GM18907 (cell line): ENCODE measurements around the gene C9orf57.
"Not testable (repeated sequence)": the region's sequence is repeated elsewhere in the genome, so short reads cannot be mapped to it uniquely, and the experiment has no call there.

Source experiments
- ATAC-seq: cut with Tn5 transposase; IDR thresholded peaks from one replicate; pipeline ENCODE4 v1.9.1; 2021; ENCODE audit warnings: mild to moderate bottlenecking, moderate library complexity; ENCODE audit not compliant: unreplicated experiment

The C9orf57 gene, protein sequence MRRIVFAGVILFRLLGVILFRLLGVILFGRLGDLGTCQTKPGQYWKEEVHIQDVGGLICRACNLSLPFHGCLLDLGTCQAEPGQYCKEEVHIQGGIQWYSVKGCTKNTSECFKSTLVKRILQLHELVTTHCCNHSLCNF

DNA sequence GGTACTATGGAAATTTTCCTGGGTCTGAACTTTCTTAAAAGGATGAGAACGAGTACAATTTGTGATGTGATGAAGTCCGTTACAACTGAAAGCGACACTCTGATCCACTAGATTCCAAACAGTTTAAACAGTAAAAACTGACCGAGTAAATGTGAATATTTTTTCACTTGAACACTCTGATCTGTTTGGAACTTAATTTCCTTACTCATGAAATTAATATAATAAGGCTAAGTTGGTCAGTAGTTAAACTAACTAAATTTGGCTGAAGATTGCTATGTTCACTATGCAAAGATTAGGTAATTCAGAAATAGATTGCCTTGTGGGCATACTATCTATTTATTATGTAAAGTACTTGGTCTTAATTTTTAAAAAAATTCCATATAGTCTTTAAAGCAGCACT, at the start of gene C9orf57:
TSS of gene C9orf57 (minus strand) at position 101 of the 400 bp plus-strand sequence. CDS start 1,282 bp downstream, outside the sequence.
- no peak for ATAC-seq

DNA sequence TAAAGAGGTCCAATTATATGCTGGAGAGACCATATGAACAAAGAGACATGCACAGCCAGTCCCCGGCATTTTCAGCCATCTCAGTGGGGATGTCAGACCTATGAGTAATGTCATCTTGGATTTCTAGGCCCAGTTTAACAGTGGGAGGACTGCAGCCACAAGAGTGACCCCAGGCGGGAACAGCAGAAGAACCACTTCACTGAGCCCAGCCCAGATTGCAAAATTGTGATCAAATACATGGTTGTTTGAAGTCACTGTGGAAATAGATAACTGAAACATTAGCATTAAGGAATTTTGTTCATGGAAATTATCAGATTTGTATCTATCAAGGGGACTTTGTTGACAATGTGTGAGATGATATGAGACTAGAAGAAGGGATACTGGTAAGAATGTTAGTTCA, 42.1 kb upstream of the C9orf57 start:
- no peak for ATAC-seq

DNA sequence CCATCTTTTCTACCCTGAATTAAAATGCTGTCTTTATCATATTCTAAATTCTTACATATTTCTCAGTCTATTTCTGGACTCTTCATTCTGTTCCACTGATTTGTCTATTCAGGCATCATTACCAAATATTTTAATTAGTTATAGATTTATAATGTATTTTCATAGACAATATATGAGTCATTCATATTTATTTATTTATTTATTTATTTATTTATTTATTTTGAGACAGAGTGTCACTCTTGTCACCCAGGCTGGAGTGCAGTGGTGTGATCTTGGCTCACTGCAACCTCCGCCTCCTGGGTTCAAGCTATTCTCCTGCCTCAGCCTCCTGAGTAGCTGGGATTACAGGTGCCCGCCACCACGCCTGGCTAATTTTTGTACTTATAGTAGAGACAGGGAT, 35.1 kb upstream of the C9orf57 start:
- ATAC-seq, result not testable (repeated sequence)

DNA sequence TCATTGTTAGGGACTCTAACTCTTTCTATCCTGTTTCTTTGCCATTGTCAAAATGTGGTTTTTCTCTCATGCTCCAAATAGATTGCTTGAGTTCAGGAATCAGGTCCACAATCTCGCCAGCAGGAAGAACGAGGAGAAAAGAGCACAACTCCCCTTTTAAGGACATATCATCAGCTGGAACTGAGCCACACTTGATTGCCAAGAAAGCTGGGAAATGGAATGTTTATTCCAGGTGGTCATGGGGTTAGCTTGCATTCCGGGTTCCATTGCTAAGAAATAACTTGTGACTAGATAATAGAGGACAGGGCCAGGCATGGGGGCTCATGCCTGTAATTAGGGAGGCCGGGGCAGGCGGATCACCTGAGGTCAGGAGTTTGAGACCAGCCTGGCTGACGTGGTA, 32.4 kb upstream of the C9orf57 start:
- ATAC-seq, result no peak

DNA sequence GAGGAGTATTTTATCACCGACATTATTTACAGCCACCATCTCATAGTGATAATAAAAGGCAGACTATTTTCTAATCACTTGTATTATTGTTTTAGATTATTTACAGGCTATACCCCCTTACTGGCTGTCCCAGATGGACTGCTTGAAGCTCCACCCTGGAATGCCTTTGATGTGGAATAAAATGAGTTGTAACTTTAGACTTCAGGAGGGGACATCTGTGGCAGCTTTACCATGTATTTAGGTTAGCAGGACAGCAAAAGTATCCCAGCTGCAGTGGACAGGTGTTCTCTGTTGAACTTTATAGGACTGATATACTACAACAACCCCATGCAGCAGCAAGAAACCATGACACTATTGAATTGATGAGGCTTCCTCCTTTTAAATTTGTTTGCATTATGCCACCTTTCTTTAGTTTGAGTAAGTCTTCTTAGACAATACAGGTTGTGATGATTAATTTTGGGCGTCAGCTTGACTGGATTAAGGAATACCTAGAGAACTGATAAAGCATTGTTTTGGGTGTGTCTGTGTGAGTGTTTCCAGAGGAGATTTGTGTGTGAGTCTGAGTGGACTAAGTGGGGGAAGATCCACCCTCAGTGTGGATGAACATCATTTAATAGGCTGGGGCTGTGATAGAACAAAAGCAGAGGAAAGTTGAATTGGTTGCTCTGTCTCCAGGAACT, 29.2 kb upstream of the C9orf57 start:
- ATAC-seq, result no peak

DNA sequence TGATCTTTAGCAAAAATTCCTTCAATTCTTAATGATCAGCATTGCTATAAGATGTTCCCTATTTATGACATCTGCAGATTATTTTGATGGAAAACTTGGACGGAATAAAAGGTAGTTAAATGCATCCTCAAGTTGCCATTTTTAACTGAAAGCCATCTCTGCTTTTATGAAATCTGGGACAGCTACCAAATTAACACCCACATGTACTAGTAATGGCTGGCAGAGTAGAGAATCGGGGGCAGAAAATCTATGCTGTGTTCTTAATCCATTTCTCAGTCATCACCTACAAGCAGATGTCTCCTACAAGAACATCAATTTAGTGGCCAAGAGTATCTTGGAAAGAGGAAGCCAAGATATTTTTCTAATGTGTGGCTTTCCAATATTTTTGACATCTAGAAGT, 22.1 kb upstream of the C9orf57 start:
- ATAC-seq, result no peak

DNA sequence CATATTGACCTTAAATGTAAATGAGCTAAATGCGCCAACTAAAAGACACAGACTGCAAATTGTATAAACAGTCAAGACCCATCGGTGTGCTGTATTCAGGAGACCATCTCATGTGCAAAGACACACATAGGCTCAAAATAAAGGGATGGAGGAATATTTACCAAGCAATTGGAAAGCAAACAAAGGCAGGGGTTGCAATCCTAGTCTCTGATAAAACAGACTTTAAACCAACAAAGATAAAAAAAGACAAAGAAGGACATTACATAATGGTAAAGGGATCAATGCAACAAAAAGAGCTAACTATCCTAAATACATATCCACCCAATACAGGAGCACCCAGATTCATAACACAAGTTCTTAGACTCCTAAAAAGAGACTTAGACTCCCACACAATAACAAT, 14.3 kb upstream of the C9orf57 start:
- ATAC-seq, result not testable (repeated sequence)

DNA sequence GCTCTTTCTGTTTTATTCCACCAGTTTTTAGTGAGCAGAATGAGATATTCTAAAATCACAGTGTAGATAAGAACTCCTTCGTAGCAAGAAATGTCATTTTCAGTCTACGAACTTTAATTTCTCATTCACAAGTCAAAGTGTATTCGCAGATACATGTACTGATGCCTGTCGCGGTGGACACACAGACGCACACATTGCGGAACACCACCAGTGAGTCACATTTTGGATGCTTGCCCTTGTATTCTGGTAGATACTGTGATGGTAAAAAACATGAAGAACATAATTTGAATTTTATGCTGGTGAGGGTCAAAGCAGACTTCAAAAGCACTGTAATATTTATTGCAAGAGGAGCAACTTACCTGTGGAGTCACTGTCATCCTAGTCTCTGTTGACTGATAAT, 4.7 kb upstream of the C9orf57 start:
- ATAC-seq, result no peak

DNA sequence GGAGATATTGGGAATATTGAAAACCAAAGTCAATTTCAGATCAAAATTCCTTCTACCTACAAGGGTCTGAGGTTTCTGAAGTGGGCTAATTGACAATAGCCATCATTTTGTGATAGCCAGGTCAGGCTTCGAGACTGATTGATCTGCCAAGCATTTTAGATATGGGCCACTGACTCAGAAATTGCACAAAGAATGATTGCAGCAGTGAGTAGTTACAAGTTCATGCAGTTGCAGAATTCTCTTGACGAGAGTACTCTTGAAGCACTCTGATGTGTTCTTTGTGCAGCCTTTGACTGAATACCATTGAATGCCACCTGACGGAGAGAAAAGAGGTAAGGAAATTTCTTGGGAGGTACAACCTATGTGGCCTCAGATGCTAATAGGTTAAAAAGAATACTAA, 8.3 kb downstream of the C9orf57 start:
- ATAC-seq, result no peak

DNA sequence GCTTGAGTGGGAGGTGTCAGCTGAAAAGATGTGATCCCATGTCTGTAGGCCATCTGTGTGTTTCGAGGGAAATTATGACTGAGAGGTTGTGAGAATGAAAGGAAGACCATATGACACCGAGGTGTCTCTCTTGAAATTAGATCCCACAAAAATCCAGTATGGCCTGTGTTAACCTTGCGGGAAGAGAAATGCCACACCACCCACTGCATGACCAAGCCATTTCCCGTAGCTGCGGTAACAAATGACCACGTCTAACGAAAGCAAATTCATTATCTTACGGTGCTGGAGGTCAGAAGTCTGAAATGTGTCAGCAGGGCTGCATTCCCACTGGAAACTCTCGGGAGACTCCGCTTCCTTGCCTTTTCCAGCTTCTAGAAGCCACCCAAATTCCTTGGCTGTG, 11.6 kb downstream of the C9orf57 start:
- no peak for ATAC-seq

DNA sequence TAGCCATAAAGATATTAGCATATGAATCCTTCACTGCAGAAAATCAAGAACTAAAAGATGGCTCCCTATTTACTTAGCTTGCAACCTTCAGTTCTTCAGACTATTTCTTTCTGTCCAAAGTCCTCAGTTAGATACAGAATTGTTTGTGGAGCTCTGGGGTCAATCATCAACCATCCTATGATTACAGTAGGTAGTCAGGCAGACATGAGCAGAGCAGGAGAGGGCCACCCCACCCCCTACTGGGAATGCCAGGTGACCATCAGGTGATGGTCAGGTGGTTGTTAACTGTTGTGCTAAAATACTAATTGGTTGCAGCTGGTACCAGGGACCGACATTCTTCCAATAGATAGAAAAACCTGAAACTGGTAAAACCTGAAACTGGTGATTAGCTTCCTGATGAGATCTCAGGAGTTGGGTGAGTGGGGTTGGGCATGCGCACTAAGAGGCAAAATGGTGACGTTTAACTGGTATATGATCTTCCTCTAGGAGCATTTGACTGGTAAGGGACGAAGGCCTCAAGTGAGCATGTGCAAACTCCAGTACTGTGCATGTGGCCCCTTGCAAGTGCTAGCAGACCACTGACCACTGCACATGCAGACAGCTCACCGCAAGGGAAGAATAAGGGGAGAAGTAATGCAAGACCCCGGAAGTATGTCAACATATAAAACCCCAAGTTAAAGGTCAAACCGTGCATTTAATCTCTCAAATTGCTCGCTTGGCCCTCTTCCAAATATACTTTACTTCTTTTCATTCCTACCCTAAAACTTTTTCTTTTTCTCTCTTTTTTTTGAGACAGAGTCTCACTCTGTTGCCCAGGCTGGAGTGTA, 13.6 kb downstream of the C9orf57 start:
- ATAC-seq, result no peak

DNA sequence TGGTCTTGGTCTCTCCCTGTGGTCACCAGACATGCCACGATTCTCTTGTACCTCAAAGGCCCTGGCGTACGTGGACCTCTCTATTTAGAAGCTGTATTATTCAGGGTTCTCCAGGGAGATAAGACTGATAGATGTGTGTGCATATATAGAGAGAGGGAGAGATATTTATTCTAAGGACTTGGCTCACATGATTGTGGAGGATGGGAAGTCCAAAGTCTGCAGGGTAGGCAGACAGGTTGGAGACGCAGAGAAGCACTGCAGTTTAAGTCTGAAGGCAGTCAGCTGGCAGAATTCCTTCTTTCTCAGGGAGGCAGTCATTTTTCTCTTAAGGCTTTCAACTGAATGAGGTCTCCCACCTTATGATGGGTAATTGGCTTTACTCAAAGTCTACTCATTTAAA, 16.3 kb downstream of the C9orf57 start:
- no peak for ATAC-seq

DNA sequence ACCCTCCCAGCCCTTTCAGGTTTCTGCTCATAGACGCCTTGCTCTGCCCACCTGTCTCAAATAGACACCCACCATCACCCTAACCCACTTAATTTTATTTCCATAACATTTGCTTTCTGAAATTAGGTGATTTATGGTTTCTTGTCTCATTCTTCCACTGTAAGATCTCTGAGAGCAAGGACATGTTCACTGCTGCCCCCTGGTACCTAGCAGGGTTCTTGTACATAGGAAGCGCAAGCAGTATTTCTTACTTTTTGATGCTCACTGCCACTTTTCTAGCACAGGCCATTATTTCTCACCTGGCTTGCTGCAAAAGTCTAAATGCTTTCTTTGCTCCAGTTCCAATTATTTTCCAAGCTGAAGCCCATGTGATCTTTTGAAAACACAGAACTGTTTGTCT, 16.8 kb downstream of the C9orf57 start:
- ATAC-seq, result no peak

DNA sequence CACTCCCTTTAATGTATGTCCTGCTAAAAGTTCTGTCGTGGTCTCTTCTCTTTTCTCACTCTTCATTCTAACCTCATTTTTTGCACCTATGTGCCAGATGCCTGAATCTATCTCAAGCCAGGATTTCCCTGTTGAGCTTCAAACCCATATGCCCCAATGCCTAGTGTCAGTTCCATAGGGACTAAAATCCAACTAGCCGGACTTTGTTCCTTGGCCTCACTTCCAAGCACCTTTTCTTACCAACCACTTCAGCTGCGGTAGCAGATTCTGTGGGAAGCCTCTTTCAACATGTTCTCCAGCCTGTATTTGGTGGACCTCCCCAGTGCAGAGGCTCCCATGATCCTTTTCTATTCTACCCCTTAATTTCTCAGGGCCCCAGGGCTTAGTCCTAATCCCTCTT, 17.5 kb downstream of the C9orf57 start:
- ATAC-seq, result no peak

DNA sequence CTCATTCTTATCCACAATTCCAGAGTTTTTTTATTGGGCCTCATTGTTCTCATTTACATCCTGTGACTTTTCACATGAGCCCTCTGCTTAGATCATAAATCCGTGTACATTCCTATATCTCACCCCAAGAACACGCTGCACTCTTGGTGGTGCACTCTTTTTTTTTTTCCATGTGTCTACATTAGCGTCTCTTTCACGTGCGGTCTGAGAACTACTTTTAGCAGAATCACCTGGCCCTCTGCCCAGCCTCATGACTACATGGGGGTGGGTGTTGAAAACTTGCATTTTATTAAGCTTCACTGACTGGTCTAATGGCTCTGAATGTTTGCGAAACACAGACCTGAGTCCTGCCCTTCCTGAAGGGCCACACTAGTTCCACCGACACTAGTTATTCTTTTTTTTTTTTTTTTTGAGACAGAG, 18.6 kb downstream of the C9orf57 start:
- no peak for ATAC-seq

DNA sequence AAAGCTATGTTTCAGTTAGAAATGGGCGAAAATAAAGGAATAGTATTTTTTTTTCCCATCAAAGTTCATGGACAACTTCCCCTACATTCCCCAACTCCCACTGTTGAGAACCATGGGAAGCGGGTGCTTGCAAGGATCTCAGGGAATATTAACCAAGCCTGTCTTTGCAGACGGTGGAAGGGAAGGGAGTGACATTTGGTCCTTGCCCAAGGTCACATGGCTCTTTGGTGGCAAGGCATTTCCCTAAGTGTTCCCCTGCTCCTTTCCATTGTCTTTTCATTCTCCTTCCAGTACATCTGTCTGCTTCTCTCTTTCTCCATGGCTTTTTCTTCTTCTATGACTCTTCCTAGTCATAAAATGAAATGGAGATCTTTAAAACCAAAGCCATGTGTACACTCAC, 19.0 kb downstream of the C9orf57 start:
- ATAC-seq, result no peak

DNA sequence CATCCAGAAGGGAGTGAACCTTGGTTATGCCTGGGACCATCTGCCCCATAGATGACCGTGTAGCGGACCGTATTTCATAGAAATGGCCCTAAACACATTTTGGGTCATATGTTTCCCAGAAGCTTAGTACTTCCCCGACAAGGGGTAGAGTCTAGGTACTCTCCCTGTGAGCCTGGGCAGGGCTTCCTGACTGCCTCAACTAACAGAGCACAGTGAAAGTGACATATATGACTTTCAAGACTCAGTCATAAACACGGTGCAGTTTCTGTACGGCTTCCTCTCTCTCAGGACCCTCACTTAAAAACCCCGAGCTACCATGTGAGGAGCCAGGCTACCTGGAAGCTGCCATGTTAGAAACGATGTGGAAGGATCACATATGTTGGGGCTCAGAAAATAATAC, 20.9 kb downstream of the C9orf57 start:
- ATAC-seq, result peak; percentile 50

DNA sequence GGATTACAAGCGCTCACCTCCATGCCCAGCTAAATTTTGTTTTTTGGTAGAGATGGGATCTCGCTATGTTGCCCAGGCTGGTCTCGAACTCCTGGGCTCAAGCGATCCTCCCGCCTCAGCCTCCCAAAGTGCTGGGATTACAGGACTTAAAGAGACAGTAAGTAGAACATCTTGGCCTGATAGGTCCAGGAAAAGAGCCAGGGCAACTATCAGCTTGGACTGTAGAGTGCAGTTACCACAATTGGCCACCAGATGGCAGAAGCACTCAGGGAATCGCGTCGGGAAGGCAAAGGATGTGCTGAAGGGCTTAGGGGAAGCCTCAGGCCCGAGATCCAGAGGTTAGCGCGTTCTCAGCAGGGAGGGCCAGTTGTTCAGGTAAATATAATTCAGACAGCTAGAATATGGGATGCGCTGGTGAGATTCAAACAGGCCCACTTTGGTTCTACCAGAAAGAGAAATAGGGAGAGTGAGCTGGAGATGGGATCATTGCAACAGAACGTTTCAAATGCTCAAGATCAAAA, 21.5 kb downstream of the C9orf57 start:
- peak; percentile 83 for ATAC-seq

DNA sequence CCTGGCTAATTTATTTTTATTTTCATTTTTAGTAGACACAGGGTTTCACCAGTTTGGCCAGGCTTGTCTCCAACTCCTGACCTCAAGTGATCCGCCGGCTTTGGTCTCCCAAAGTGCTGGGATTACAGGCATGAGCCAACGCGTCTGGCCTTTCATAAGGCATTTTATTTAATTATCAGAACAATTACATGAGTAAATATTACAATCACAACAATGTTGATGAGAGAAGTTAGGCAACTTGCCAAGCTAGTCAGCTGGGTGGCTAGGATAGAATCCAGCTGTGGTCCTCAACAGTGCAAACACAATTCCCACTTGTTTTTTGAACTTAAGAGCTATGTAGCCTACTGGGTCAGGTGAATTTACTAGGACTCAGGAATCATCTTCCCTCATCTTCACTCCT, 22.0 kb downstream of the C9orf57 start:
- no peak for ATAC-seq

DNA sequence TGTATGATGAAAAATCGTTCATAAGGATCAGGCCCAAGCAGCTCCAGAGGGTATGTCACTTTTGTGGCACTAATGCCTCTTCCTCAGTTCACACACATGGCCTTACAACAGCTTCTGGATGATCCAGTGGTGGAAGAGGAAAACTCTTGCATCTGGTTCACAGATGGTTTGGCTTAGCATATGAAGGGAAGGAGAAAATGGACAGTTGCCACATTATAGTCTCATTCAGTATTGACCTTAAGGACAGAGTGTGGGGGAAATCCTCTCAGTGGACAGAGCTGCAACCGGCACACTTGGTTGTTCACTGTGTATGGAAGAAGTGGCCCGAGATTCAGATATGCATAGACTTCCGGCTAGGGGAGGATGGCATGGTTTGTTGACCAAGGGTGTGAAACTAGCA, 22.8 kb downstream of the C9orf57 start:
- ATAC-seq, result no peak

DNA sequence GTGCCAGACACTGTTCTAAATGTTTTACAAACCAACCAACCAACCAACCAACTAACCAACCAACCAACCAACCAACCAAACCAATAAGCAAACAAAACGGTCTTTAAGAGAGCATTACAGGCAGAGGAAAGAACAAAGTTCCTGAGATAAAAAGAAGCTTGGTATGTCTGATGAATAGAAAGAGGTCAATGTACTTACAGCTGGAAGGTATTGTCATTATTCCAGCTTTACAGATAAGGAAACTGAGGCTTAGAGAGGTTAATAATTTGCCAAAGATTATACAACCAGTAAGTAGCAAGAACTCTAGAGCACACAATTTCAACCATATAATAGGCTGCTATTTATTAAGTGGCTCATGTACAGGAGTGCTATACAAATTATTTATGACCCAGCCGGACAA, 29.6 kb downstream of the C9orf57 start:
- no peak for ATAC-seq

DNA sequence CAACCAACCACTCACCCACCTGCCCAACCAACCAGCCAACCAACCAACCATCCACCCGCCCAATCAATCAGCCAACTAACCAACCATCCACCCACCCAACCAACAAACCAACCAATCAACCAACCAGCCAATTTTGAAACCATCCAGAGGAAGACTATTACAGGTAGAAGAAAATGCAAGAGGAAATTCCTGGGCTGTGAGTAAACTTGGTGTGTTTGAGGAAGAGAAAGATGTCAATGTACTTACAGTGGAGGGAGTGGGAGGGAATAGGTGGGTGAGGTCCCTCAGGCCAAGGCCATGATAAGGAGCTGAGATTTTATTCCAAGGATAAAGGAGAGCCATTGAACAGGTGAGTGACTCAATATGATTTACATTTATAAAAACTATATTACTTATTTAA, 30.4 kb downstream of the C9orf57 start:
- ATAC-seq, result no peak
